HG03060 (cell line): ENCODE measurements around the gene RBM19.

Source experiments
- ATAC-seq: cut with Tn5 transposase; IDR thresholded peaks from one replicate; pipeline ENCODE4 v1.9.1; 2021; ENCODE audit warnings: low read depth, moderate number of reproducible peaks; ENCODE audit not compliant: unreplicated experiment

RBM19 gene

GRCh38 chr12:113889891-113890581 is 76.1 kb downstream of the RBM19 start:
- ATAC-seq, result no peak

- ATAC-seq, result no peak
Measured at GRCh38 chr12:113889076-113889475, 77.0 kb downstream of the RBM19 start.

GRCh38 chr12:113888435-113888834 is 77.7 kb downstream of the RBM19 start:
- no peak for ATAC-seq

DNA sequence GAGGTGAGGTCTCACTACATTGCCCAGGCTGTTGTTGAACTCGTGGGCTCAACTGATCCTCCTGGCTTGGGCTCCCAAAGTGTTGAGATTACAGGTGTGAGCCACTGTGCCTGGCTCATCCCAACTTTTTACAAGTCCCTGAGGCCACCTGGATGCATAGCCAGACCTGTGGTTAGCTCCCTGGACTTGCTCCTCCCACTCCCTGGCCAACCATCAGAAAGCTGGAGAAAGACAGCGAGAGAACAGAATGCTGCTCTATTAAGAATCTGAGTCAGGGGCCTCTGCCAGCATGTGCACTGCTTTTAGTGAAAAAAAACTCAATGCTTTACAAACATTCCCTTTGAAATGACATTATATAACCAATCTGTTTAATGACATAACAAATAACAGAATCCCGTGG is 78.2 kb downstream of the RBM19 start:
- no peak for ATAC-seq

- ATAC-seq, result no peak
Measured at GRCh38 chr12:113886721-113887120, 79.4 kb downstream of the RBM19 start.

- ATAC-seq, result no peak
Measured at GRCh38 chr12:113884392-113884791, 81.7 kb downstream of the RBM19 start.

DNA sequence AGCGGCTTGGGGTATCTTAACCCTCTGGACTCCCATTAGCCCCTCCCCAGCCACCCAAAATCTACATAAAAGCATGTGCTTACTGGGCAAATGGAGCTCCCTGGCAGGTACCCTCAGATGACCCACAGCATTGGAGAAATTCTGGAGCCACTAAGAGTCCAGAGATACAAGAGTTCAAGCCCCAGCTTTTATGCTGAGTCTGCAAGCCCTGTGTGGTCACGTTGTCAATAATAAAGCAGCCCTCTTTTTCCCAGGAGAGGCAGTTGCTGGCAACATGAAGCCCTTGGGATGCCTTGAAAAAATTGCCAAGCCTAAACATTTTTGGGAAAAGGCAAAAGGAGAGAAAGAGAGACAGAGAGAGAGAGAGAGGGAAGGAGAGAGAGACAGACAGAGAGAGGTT is 83.4 kb downstream of the RBM19 start:
- no peak for ATAC-seq

DNA sequence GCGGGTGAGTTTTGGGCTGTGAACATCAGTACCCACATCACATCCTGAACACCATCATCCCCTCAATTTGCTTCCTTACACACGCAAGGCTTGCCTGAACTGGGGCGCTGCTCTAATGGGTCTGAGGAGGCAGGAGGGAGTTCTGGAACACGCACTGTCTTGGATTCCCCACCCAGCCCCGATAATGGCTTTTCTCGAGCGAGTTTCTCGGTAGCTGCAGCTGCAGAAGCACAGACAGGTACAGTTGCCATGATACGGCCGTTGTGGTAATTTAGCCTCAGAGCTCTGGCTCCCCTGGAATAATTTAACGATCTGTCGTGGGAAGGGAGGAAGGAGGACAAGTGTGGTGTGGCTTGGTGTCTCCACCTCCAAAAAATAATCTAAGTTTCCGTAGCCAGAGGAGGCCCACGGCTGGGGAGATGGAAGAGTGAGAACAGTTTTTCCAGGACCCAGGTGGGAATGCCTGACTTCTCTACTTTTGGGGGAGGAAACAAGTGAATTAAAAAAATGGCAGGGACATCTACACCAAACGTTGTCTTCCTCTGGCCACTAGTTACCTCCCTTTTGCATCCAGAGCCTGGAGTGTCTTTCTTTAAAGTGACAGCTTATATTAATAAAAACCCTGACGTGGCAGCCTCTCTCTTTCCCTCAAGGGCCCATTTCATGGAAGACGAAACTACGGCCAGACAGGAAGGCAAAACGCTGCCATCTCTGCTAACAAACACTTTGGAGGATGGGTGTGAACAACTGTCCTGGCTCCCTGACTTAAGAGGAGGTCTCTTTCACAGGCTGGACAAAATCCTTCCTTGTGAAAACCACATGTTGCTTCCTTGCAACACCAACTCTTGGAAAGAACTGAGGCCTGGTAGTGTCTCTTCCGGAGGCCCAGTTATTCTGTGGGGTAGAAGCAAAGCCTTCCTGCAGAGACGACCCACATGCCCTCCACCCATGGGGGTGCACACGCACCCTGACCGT is 84.8 kb downstream of the RBM19 start:
- ATAC-seq, result no peak

GRCh38 chr12:113880326-113880725 is 85.8 kb downstream of the RBM19 start:
- ATAC-seq, result no peak

GRCh38 chr12:113879658-113880057 is 86.5 kb downstream of the RBM19 start:
- ATAC-seq, result no peak

GRCh38 chr12:113877607-113878006 is 88.5 kb downstream of the RBM19 start:
- ATAC-seq, result no peak

DNA sequence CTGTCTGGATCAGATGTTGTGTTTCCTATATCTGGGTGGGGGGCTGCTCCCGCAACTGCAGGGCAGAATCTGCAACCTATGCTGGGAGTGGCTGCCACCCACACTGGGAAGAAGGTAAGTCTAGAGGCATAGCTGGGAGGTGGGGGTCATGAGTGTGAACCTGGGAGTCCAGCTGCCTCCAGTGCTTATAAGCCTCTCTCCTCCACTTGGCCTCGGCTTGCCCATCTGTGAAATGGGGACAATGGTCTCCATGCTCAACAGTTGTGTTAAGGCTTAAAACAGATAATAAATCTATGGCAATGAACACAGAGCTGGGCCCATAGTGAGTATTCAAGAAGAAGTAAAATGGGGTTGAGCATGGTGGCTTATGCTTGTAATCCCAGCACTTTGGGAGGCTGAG is 90.0 kb downstream of the RBM19 start:
- ATAC-seq, result no peak

DNA sequence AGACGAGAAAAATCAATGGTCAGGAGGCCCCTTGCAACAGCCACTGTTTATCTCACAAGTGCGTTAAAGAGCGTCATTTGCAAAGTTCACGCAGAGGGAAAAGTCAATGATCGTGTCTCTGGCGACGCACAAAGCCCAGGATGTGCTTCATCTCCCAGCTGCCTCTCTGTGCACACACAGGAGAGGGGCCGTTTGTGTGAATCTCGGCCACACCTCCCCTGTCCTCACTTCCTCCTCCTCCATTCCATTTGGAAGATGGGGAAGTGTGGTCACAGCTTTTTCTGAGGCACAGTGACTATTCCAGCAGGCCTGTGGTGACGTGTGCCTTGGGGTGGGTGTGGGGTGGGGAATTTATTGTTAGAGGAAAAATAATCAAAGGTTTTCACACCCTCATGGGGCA is 90.4 kb downstream of the RBM19 start:
- ATAC-seq, result no peak

DNA sequence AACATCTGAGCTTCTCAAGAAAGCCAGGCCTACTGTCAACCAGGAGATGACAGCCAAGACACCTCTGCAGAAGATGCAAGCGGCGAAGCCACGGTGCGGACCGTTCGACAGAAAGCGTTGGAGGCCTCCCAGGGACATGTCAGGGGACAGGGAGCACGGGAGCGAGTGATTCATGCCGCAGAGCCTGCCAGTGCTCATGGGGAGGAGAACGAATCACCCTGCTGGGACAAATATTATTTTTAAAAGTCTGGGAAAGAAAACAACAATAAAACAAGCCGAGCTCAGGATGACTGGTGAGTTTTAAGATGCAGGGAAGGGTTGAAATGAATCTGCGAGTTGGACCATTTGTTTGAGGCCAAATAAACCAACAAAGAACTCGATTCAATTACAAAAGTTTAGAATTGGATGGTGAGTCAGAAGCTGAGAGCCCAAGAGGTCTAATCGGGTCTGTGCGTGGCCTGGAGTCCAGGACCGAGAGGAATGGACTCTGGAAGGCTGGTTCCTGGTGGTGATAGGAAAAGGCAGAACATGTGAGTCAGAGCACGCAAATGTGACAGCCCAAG is 91.0 kb downstream of the RBM19 start:
- no peak for ATAC-seq

DNA sequence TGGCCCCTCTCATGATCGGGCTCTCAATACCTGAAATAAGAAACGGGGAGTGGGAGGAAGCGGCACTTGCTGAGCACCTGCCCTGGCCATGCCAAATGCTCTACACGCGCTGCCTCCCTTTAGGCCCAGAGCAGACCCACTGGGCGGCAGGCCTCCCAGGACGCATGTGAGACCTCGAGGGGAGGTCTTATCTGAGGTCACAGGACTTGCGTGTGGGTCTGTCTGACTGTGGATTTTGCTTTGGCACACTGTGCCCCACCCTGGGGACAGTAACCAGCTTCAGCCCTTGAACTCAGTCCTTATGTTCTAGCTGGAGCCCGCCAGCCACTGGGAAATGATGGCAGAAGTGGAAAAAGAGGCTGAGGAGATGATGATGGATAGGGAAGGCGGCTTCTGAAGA is 91.8 kb downstream of the RBM19 start:
- no peak for ATAC-seq

DNA sequence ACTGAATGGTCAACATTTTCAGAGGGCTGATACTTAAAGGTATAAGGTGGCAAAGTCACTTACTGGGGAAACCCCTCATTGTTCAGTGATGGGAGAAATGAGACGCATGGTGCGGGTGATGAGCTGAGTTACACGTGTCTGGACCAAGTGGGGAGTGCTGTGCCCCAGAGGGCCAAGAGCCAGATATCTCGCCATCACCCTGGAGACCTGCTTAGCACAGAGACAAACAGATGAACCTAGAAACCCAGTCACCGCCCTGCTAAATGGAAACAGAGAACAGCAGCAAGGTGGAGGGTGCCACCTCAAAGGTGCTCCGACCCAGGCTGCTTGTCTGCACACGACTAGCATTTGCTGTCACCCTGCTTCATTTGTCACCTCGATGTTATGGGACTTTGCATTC is 92.4 kb downstream of the RBM19 start:
- no peak for ATAC-seq

GRCh38 chr12:113870890-113871289 is 95.2 kb downstream of the RBM19 start:
- ATAC-seq, result no peak

DNA sequence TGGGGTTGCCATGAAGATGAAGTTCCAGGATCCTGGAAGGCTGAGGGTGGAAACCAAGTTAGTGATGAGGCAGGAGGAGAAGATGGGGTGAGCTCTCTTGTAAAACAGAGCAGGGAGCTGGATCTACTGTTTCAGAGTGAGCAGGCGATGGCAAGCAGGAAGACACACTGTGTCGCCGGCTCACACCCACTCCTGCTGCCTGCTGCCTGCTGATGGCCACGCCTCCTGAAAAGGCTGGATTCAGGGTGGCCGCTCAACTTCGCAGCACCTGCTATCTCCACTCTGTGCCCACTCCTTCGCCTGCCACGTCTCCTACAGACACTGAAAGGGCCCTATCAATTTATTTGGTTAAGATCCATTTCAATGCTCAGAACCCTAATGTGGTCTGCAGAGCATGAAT is 96.1 kb downstream of the RBM19 start:
- ATAC-seq, result no peak

DNA sequence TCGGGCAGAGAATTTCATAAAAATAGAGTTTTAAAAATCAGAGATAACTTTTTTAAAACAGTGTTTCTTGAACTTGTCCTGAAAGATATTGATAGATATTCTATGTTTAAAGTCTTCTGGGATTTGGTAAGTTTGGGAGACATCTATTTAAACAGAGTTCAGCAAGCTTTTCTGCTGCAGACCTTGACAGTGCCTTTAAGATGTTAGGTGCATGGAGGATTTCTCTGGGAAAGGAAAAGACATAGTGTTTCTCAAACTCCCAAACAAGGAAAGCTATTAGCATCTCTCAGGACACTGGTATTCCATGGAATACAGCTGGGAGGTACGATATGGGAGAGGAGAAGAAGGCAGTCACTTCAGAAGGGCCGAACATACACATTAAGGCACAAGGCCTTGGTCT is 97.8 kb downstream of the RBM19 start:
- ATAC-seq, result no peak

DNA sequence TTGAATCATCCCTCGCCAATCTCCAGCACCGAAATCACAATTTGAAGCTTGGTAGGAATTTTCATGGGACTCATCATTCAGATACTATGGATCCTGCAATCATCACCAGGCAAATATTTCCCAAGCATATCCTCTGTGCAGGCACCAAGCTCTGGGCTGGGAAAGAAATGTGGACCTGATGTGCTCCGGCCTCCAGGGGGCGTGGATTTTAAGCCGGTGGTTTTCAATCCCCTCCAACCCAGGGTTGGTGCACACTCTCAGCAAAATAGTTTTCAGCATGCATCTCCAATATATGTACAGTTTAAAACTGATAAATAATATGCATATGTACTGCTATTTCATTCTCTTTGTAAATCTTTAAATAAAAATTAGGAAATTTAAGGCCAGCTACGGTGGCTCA is 98.9 kb downstream of the RBM19 start:
- ATAC-seq, result no peak

DNA sequence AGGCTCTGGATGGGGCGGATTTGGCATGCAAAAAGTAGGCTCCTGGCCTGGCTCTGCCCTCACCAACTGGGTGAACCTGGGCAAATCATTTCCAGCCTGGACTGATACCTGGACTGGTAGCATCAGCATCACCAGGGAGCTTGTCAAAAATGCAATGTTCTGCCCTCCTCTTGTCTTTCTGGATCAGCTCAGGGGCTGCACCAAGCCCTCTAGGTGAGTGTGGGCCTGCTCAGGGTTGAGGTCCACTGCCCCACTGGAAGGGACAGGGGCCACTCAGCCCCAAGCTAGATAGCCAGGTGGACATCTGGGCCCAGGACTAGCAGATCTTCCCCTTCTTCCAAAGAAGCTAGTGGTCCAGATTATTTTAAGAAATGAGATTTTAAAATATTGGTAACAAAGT is 99.6 kb downstream of the RBM19 start:
- ATAC-seq, result no peak

- no peak for ATAC-seq
Measured at GRCh38 chr12:113863455-113863845, 102.7 kb downstream of the RBM19 start.
